ENCODE results near the gene UBAC2. TPM values are rescaled to one million over a fixed set of nuclear protein-coding genes. Genes with fewer than 3 reads are reported as not detected.

Gene UBAC2
- polyA plus RNA-seq, 2 donors, result 63.0 to 70.1 TPM

GRCh38 chr13:99251921-99252320 lies 51.3 kb downstream of the UBAC2 start:
- H3K36me3 ChIP-seq (ENCODE audit: control insufficient read depth in 2 of 2, insufficient read depth in 2 of 2, low read length in 1 of 2), result peaks cover 0 to 4% of the 10 kb centered on the region in 2 donors
- WGBS, 2 donors, result 75 to 90% methylated on average over 4 of the region's 4 CpGs
- no peaks in the 10 kb centered on the region for H3K27me3 ChIP-seq (ENCODE audit: control insufficient read depth in 1 of 2, insufficient read depth in 2 of 2, low read length in 2 of 2)
- no peak overlapping the region for H3K27ac ChIP-seq (ENCODE audit: low read depth in 2 of 2, low read length in 1 of 2)
- H3K4me1 ChIP-seq (ENCODE audit: control insufficient read depth in 2 of 2, insufficient read depth in 2 of 2, low read length in 1 of 2), result no peaks in the 10 kb centered on the region
- no peaks in the 10 kb centered on the region for H3K9me3 ChIP-seq (ENCODE audit: control insufficient read depth in 2 of 2, insufficient read depth in 1 of 2, low read depth in 1 of 2, low read length in 1 of 2)
- H3K4me3 ChIP-seq (ENCODE audit: low read depth in 1 of 2, low read length in 2 of 2), result no peak overlapping the region

- WGBS, 2 donors, result 88% methylated on average over 14 of the region's 14 CpGs
- Histone ChIP-seq H3K4me3 (ENCODE audit: low read depth in 1 of 2, low read length in 2 of 2) (no peak overlapping the region), H3K9me3 (ENCODE audit: control insufficient read depth in 2 of 2, insufficient read depth in 1 of 2, low read depth in 1 of 2, low read length in 1 of 2) (no peaks in the 10 kb centered on the region), H3K27ac (ENCODE audit: low read depth in 2 of 2, low read length in 1 of 2) (no peak overlapping the region), H3K4me1 (ENCODE audit: control insufficient read depth in 2 of 2, insufficient read depth in 2 of 2, low read length in 1 of 2) (no peaks in the 10 kb centered on the region), H3K36me3 (ENCODE audit: control insufficient read depth in 2 of 2, insufficient read depth in 2 of 2, low read length in 1 of 2) (peaks cover 0 to 4% of the 10 kb centered on the region in 2 donors), H3K27me3 (ENCODE audit: control insufficient read depth in 1 of 2, insufficient read depth in 2 of 2, low read length in 2 of 2) (no peaks in the 10 kb centered on the region)
Measured at GRCh38 chr13:99254830-99255229, 54.2 kb downstream of the UBAC2 start.

DNA sequence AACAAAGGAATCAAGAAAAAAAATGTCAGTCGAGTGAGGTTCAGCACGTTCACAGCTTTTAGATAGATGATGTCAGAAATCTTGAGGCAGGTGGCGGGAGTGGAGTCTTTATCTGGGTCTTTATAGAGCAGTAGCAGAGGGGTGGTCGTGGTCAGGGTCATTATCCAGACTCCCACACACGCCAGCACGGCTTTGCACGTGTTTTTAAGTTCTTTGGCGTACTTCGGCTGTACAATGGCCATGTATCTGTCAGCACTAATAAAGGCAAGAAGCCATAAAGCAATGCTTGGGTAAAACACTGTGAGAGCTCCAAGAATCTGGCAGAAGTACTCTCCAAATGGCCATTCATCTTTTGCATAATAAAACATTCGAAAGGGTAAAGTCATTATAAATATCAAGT lies 54.6 kb downstream of the UBAC2 start:
- Histone ChIP-seq H3K4me1 (ENCODE audit: control insufficient read depth in 2 of 2, insufficient read depth in 2 of 2, low read length in 1 of 2) (peaks cover 0 to 2% of the 10 kb centered on the region in 2 donors), H3K36me3 (ENCODE audit: control insufficient read depth in 2 of 2, insufficient read depth in 2 of 2, low read length in 1 of 2) (peaks cover 0 to 4% of the 10 kb centered on the region in 2 donors), H3K4me3 (ENCODE audit: low read depth in 1 of 2, low read length in 2 of 2) (no peak overlapping the region), H3K27ac (ENCODE audit: low read depth in 2 of 2, low read length in 1 of 2) (no peak overlapping the region), H3K9me3 (ENCODE audit: control insufficient read depth in 2 of 2, insufficient read depth in 1 of 2, low read depth in 1 of 2, low read length in 1 of 2) (no peaks in the 10 kb centered on the region), H3K27me3 (ENCODE audit: control insufficient read depth in 1 of 2, insufficient read depth in 2 of 2, low read length in 2 of 2) (no peaks in the 10 kb centered on the region)
- 79 to 83% methylated on average over 10 of the region's 10 CpGs for WGBS, 2 donors

GRCh38 chr13:99256283-99256682 lies 55.6 kb downstream of the UBAC2 start:
- Histone ChIP-seq H3K27me3 (ENCODE audit: control insufficient read depth in 1 of 2, insufficient read depth in 2 of 2, low read length in 2 of 2) (no peaks in the 10 kb centered on the region), H3K4me1 (ENCODE audit: control insufficient read depth in 2 of 2, insufficient read depth in 2 of 2, low read length in 1 of 2) (peaks cover 0 to 2% of the 10 kb centered on the region in 2 donors), H3K9me3 (ENCODE audit: control insufficient read depth in 2 of 2, insufficient read depth in 1 of 2, low read depth in 1 of 2, low read length in 1 of 2) (no peaks in the 10 kb centered on the region), H3K4me3 (ENCODE audit: low read depth in 1 of 2, low read length in 2 of 2) (no peak overlapping the region), H3K27ac (ENCODE audit: low read depth in 2 of 2, low read length in 1 of 2) (no peak overlapping the region), H3K36me3 (ENCODE audit: control insufficient read depth in 2 of 2, insufficient read depth in 2 of 2, low read length in 1 of 2) (peaks cover 0 to 4% of the 10 kb centered on the region in 2 donors)
- 83 to 87% methylated on average over 2 of the region's 2 CpGs for WGBS, 2 donors

GRCh38 chr13:99256709-99257108 lies 56.1 kb downstream of the UBAC2 start:
- no peak overlapping the region for H3K27ac ChIP-seq (ENCODE audit: low read depth in 2 of 2, low read length in 1 of 2)
- no peak overlapping the region for H3K4me3 ChIP-seq (ENCODE audit: low read depth in 1 of 2, low read length in 2 of 2)
- WGBS, 2 donors, result 66 to 75% methylated on average over 3 of the region's 3 CpGs
- peaks cover 0 to 4% of the 10 kb centered on the region in 2 donors for H3K36me3 ChIP-seq (ENCODE audit: control insufficient read depth in 2 of 2, insufficient read depth in 2 of 2, low read length in 1 of 2)
- peaks cover 0 to 2% of the 10 kb centered on the region in 2 donors for H3K4me1 ChIP-seq (ENCODE audit: control insufficient read depth in 2 of 2, insufficient read depth in 2 of 2, low read length in 1 of 2)
- no peaks in the 10 kb centered on the region for H3K27me3 ChIP-seq (ENCODE audit: control insufficient read depth in 1 of 2, insufficient read depth in 2 of 2, low read length in 2 of 2)
- no peaks in the 10 kb centered on the region for H3K9me3 ChIP-seq (ENCODE audit: control insufficient read depth in 2 of 2, insufficient read depth in 1 of 2, low read depth in 1 of 2, low read length in 1 of 2)

- no peak overlapping the region for H3K27ac ChIP-seq (ENCODE audit: low read depth in 2 of 2, low read length in 1 of 2)
- H3K27me3 ChIP-seq (ENCODE audit: control insufficient read depth in 1 of 2, insufficient read depth in 2 of 2, low read length in 2 of 2), result no peaks in the 10 kb centered on the region
- no peak overlapping the region for H3K4me3 ChIP-seq (ENCODE audit: low read depth in 1 of 2, low read length in 2 of 2)
- peaks cover 0 to 2% of the 10 kb centered on the region in 2 donors for H3K4me1 ChIP-seq (ENCODE audit: control insufficient read depth in 2 of 2, insufficient read depth in 2 of 2, low read length in 1 of 2)
- WGBS, 2 donors, result 60 to 78% methylated on average over 2 of the region's 2 CpGs
- no peaks in the 10 kb centered on the region for H3K9me3 ChIP-seq (ENCODE audit: control insufficient read depth in 2 of 2, insufficient read depth in 1 of 2, low read depth in 1 of 2, low read length in 1 of 2)
- peaks cover 0 to 4% of the 10 kb centered on the region in 2 donors for H3K36me3 ChIP-seq (ENCODE audit: control insufficient read depth in 2 of 2, insufficient read depth in 2 of 2, low read length in 1 of 2)
Measured at GRCh38 chr13:99257291-99257690, 56.6 kb downstream of the UBAC2 start.

GRCh38 chr13:99258210-99258860 lies 57.7 kb downstream of the UBAC2 start, which contains the start of gene GPR18:
Gene GPR18, minus strand, starts transcription at chr13:99258379. Its CDS starts 2,507 bp downstream, at chr13:99255872.
- no peak within 1 kb of the TSS for H3K27ac ChIP-seq (ENCODE audit: low read depth in 2 of 2, low read length in 1 of 2)
- no peaks in the 10 kb centered on the region for H3K27me3 ChIP-seq (ENCODE audit: control insufficient read depth in 1 of 2, insufficient read depth in 2 of 2, low read length in 2 of 2)
- 72 to 74% methylated on average over 4 of the region's 4 CpGs for WGBS, 2 donors
- H3K36me3 ChIP-seq (ENCODE audit: control insufficient read depth in 2 of 2, insufficient read depth in 2 of 2, low read length in 1 of 2), result peaks cover 0 to 4% of the 10 kb centered on the region in 2 donors
- no peaks in the 10 kb centered on the region for H3K9me3 ChIP-seq (ENCODE audit: control insufficient read depth in 2 of 2, insufficient read depth in 1 of 2, low read depth in 1 of 2, low read length in 1 of 2)
- H3K4me3 ChIP-seq (ENCODE audit: low read depth in 1 of 2, low read length in 2 of 2), result no peak within 1 kb of the TSS
- peaks cover 0 to 2% of the 10 kb centered on the region in 2 donors for H3K4me1 ChIP-seq (ENCODE audit: control insufficient read depth in 2 of 2, insufficient read depth in 2 of 2, low read length in 1 of 2)

GRCh38 chr13:99258946-99259345 lies 58.3 kb downstream of the UBAC2 start:
- peaks cover 0 to 4% of the 10 kb centered on the region in 2 donors for H3K36me3 ChIP-seq (ENCODE audit: control insufficient read depth in 2 of 2, insufficient read depth in 2 of 2, low read length in 1 of 2)
- no peak overlapping the region for H3K4me3 ChIP-seq (ENCODE audit: low read depth in 1 of 2, low read length in 2 of 2)
- WGBS, 2 donors, result 75 to 76% methylated on average over 3 of the region's 3 CpGs
- H3K4me1 ChIP-seq (ENCODE audit: control insufficient read depth in 2 of 2, insufficient read depth in 2 of 2, low read length in 1 of 2), result peaks cover 0 to 2% of the 10 kb centered on the region in 2 donors
- no peaks in the 10 kb centered on the region for H3K9me3 ChIP-seq (ENCODE audit: control insufficient read depth in 2 of 2, insufficient read depth in 1 of 2, low read depth in 1 of 2, low read length in 1 of 2)
- H3K27me3 ChIP-seq (ENCODE audit: control insufficient read depth in 1 of 2, insufficient read depth in 2 of 2, low read length in 2 of 2), result no peaks in the 10 kb centered on the region
- H3K27ac ChIP-seq (ENCODE audit: low read depth in 2 of 2, low read length in 1 of 2), result no peak overlapping the region

GRCh38 chr13:99260216-99260615 lies 59.6 kb downstream of the UBAC2 start:
- WGBS, 2 donors, result 75 to 83% methylated on average over 5 of the region's 5 CpGs
- H3K9me3 ChIP-seq (ENCODE audit: control insufficient read depth in 2 of 2, insufficient read depth in 1 of 2, low read depth in 1 of 2, low read length in 1 of 2), result no peaks in the 10 kb centered on the region

DNA sequence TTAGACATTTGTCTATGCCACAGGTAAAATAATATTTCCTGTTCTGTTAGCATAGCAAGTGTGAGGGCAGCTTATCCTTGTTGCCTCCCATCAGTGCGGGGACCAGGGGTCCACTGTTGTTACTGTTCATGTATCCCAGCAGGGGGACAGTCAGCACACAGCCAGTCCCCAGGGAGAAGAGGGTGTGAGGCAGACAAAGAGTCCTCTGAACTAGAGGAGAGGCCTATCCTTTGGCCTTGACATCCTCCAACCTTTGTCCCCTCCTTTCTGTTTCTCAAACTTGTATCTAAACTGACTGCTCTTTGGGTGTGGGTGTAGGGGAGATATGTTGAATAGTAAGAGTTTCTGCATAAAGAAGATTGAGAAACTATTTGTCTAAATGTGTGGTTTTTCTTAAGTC lies 60.4 kb downstream of the UBAC2 start:
- H3K9me3 ChIP-seq (ENCODE audit: control insufficient read depth in 2 of 2, insufficient read depth in 1 of 2, low read depth in 1 of 2, low read length in 1 of 2), result no peaks in the 10 kb centered on the region
- WGBS, 2 donors, result 95% methylated on average over 1 of the region's 1 CpG
- no peaks in the 10 kb centered on the region for H3K36me3 ChIP-seq (ENCODE audit: control insufficient read depth in 2 of 2, insufficient read depth in 2 of 2, low read length in 1 of 2)
- peaks cover 0 to 2% of the 10 kb centered on the region in 2 donors for H3K4me1 ChIP-seq (ENCODE audit: control insufficient read depth in 2 of 2, insufficient read depth in 2 of 2, low read length in 1 of 2)
- H3K4me3 ChIP-seq (ENCODE audit: low read depth in 1 of 2, low read length in 2 of 2), result no peak overlapping the region
- H3K27ac ChIP-seq (ENCODE audit: low read depth in 2 of 2, low read length in 1 of 2), result no peak overlapping the region
- H3K27me3 ChIP-seq (ENCODE audit: control insufficient read depth in 1 of 2, insufficient read depth in 2 of 2, low read length in 2 of 2), result no peaks in the 10 kb centered on the region

More at GRCh38 chr13:99260216-99260615, 59.6 kb downstream of the UBAC2 start:
- H3K4me3 ChIP-seq (ENCODE audit: low read depth in 1 of 2, low read length in 2 of 2), result no peak overlapping the region
- no peaks in the 10 kb centered on the region for H3K27me3 ChIP-seq (ENCODE audit: control insufficient read depth in 1 of 2, insufficient read depth in 2 of 2, low read length in 2 of 2)
- peaks cover 0 to 1% of the 10 kb centered on the region in 2 donors for H3K36me3 ChIP-seq (ENCODE audit: control insufficient read depth in 2 of 2, insufficient read depth in 2 of 2, low read length in 1 of 2)
- peaks cover 0 to 2% of the 10 kb centered on the region in 2 donors for H3K4me1 ChIP-seq (ENCODE audit: control insufficient read depth in 2 of 2, insufficient read depth in 2 of 2, low read length in 1 of 2)
- H3K27ac ChIP-seq (ENCODE audit: low read depth in 2 of 2, low read length in 1 of 2), result no peak overlapping the region
